Osteocyte (in vitro differentiated cells): ENCODE data around the gene PLEK2. TPM values are rescaled to one million over a fixed set of nuclear protein-coding genes. Genes with fewer than 3 reads are reported as not detected.

Experiments used
- DNase-seq: peaks from one replicate; pipeline ENCODE4 v3.0.0; 2021; ENCODE audit warnings: mixed read lengths; ENCODE audit not compliant: unreplicated experiment; ENCODE audit errors: extremely low spot score
- H3K27ac Mint-ChIP-seq: one replicate; pipeline ENCODE4 v1.8.0; 2021; ENCODE audit warnings: mild to moderate bottlenecking, mixed read lengths; ENCODE audit not compliant: unreplicated experiment
- H3K27me3 Mint-ChIP-seq: one replicate; pipeline ENCODE4 v1.8.0; 2021; ENCODE audit warnings: mixed read lengths; ENCODE audit not compliant: unreplicated experiment
- H3K36me3 Mint-ChIP-seq: one replicate; pipeline ENCODE4 v1.8.0; 2021; ENCODE audit warnings: mixed read lengths; ENCODE audit not compliant: unreplicated experiment
- H3K4me1 Mint-ChIP-seq: one replicate; pipeline ENCODE4 v1.8.0; 2021; ENCODE audit warnings: mixed read lengths; ENCODE audit not compliant: unreplicated experiment
- H3K4me3 Mint-ChIP-seq: one replicate; pipeline ENCODE4 v1.8.0; 2021; ENCODE audit warnings: mild to moderate bottlenecking, moderate library complexity, mixed read lengths; ENCODE audit not compliant: unreplicated experiment
- H3K9me3 Mint-ChIP-seq: one replicate; pipeline ENCODE4 v1.8.0; 2021; ENCODE audit warnings: mixed read lengths; ENCODE audit not compliant: unreplicated experiment
- total RNA-seq: library from RNA; stranded (reverse); gene quantifications from 2 replicates; pipeline ENCODE4 v1.2.1, GENCODE V29; 2021
- TF ChIP-seq, protein P1 (sequence below): fragments of 200-600 bp; sonication (generic); IDR thresholded peaks from 2 replicates; pipeline ENCODE4 v1.5.0; 2021; ENCODE audit warnings: antibody characterized with exemption, mild to moderate bottlenecking, moderate library complexity

PLEK2 gene
- total RNA-seq, 1 donor from 2014 or later, result not detected

GRCh38 chr14:67387195-67387594 is 24.8 kb downstream of the PLEK2 start:
- H3K4me1 Mint-ChIP-seq, result no peaks in the 10 kb centered on the region
- no peaks in the 10 kb centered on the region for H3K27me3 Mint-ChIP-seq
- TF ChIP-seq, protein P1, sequence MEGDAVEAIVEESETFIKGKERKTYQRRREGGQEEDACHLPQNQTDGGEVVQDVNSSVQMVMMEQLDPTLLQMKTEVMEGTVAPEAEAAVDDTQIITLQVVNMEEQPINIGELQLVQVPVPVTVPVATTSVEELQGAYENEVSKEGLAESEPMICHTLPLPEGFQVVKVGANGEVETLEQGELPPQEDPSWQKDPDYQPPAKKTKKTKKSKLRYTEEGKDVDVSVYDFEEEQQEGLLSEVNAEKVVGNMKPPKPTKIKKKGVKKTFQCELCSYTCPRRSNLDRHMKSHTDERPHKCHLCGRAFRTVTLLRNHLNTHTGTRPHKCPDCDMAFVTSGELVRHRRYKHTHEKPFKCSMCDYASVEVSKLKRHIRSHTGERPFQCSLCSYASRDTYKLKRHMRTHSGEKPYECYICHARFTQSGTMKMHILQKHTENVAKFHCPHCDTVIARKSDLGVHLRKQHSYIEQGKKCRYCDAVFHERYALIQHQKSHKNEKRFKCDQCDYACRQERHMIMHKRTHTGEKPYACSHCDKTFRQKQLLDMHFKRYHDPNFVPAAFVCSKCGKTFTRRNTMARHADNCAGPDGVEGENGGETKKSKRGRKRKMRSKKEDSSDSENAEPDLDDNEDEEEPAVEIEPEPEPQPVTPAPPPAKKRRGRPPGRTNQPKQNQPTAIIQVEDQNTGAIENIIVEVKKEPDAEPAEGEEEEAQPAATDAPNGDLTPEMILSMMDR, result no peak
- no peak overlapping the region for H3K4me3 Mint-ChIP-seq
- H3K36me3 Mint-ChIP-seq, result peaks cover 41% of the 10 kb centered on the region
- no peak overlapping the region for H3K27ac Mint-ChIP-seq
- no peaks in the 10 kb centered on the region for H3K9me3 Mint-ChIP-seq
- DNase-seq, result no peak

- DNase-seq, result no peak
- Mint-ChIP-seq H3K4me3 (no peak overlapping the region), H3K27ac (no peak overlapping the region), H3K36me3 (peaks cover 55% of the 10 kb centered on the region), H3K27me3 (no peaks in the 10 kb centered on the region), H3K9me3 (no peaks in the 10 kb centered on the region), H3K4me1 (no peaks in the 10 kb centered on the region)
- TF ChIP-seq, protein P1, result no peak
Observed at GRCh38 chr14:67385618-67386017, 26.3 kb downstream of the PLEK2 start.

- no peaks in the 10 kb centered on the region for H3K9me3 Mint-ChIP-seq
- no peak overlapping the region for H3K27ac Mint-ChIP-seq
- H3K27me3 Mint-ChIP-seq, result no peaks in the 10 kb centered on the region
- no peaks in the 10 kb centered on the region for H3K4me1 Mint-ChIP-seq
- peaks cover 59% of the 10 kb centered on the region for H3K36me3 Mint-ChIP-seq
- TF ChIP-seq, protein P1, result no peak
- DNase-seq, result no peak
- no peak overlapping the region for H3K4me3 Mint-ChIP-seq
Observed at GRCh38 chr14:67385120-67385519, 26.8 kb downstream of the PLEK2 start.

DNA sequence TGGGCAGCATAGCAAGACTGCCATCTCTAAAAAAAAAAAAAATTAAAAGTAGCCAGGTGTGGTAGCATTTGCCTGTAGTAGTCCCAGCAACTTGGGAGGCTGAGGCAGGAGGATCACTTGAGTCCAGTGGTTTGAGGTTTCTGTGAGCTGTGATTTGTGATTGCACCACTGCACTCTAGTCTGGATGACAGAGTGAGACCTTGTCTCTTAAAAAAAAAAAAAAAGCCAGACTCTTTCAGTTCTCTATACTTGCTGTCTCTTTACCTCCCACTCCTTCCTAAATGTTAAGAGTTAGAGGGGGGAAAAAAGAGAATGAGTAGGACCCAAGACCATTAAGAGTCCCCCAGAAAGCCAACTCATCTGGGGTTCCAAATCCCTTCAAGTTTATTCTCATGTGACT is 34.0 kb downstream of the PLEK2 start:
- H3K27ac Mint-ChIP-seq, result no peak overlapping the region
- no peaks in the 10 kb centered on the region for H3K27me3 Mint-ChIP-seq
- no peak overlapping the region for H3K4me3 Mint-ChIP-seq
- no peaks in the 10 kb centered on the region for H3K4me1 Mint-ChIP-seq
- H3K36me3 Mint-ChIP-seq, result peaks cover 64% of the 10 kb centered on the region
- TF ChIP-seq, protein P1, result no peak
- H3K9me3 Mint-ChIP-seq, result no peaks in the 10 kb centered on the region
- DNase-seq, result no peak

GRCh38 chr14:67373347-67373746 is 38.6 kb downstream of the PLEK2 start:
- Mint-ChIP-seq H3K36me3 (peaks cover 55% of the 10 kb centered on the region), H3K27me3 (no peaks in the 10 kb centered on the region)

More at GRCh38 chr14:67373347-67373746, 38.6 kb downstream of the PLEK2 start:
- TF ChIP-seq, protein P1, result no peak
- H3K4me3 Mint-ChIP-seq, result no peak overlapping the region
- no peak overlapping the region for H3K27ac Mint-ChIP-seq
- DNase-seq, result no peak
- no peaks in the 10 kb centered on the region for H3K4me1 Mint-ChIP-seq
- no peaks in the 10 kb centered on the region for H3K9me3 Mint-ChIP-seq
